ES-I3 (cell line): ENCODE results near the gene IL2RA.
"Not testable (repeated sequence)": the region's sequence is repeated elsewhere in the genome, so short reads cannot be mapped to it uniquely, and the experiment has no call there.

Source experiments
- H3K36me3 ChIP-seq: 2 replicates; pipeline ENCODE4 v1.6.1; 2013; ENCODE audit warnings: mild to moderate bottlenecking, low read length, control low read depth, moderate library complexity; ENCODE audit not compliant: insufficient read depth
- H3K4me1 ChIP-seq: 2 replicates; pipeline ENCODE4 v1.6.1; 2013; ENCODE audit warnings: mild to moderate bottlenecking, control low read depth, low read length; ENCODE audit not compliant: insufficient read depth
- H3K9ac ChIP-seq: 2 replicates; pipeline ENCODE4 v1.6.1; 2013; ENCODE audit warnings: low read depth, mild to moderate bottlenecking, low read length, moderate library complexity
- H3K9me3 ChIP-seq: 2 replicates; pipeline ENCODE4 v1.6.1; 2013; ENCODE audit warnings: mild to moderate bottlenecking, low read length, moderate library complexity; ENCODE audit not compliant: control insufficient read depth, insufficient read depth

The IL2RA gene

GRCh38 chr10:6062101-6062771, at the start of gene IL2RA:
TSS of gene IL2RA (minus strand) at chr10:6062367. CDS start at chr10:6062151, 216 bp downstream.
- Histone ChIP-seq H3K36me3 (no peaks in the 10 kb centered on the region), H3K9ac (no peak within 1 kb of the TSS), H3K4me1 (no peaks in the 10 kb centered on the region)

GRCh38 chr10:6110136-6110535, 48.0 kb upstream of the IL2RA start:
- Histone ChIP-seq H3K4me1 (peaks cover 20% of the 10 kb centered on the region), H3K36me3 (peaks cover 45% of the 10 kb centered on the region)

More at GRCh38 chr10:6062101-6062771, at the start of gene IL2RA:
- H3K9me3 ChIP-seq = no peaks in the 10 kb centered on the region

GRCh38 chr10:6109444-6109775, 47.2 kb upstream of the IL2RA start:
- Histone ChIP-seq H3K9ac (no peak overlapping the region), H3K4me1 (peaks cover 28% of the 10 kb centered on the region), H3K9me3 (no peaks in the 10 kb centered on the region), H3K36me3 (peaks cover 44% of the 10 kb centered on the region)

More at GRCh38 chr10:6110136-6110535, 48.0 kb upstream of the IL2RA start:
- H3K9me3 ChIP-seq = no peaks in the 10 kb centered on the region
- H3K9ac ChIP-seq = no peak overlapping the region

GRCh38 chr10:6108631-6109443, 46.7 kb upstream of the IL2RA start:
- Histone ChIP-seq H3K4me1 (peaks cover 33% of the 10 kb centered on the region), H3K36me3 (peaks cover 44% of the 10 kb centered on the region), H3K9me3 (no peaks in the 10 kb centered on the region), H3K9ac (no peak overlapping the region)

- Histone ChIP-seq H3K36me3 (peaks cover 41% of the 10 kb centered on the region), H3K4me1 (peaks cover 37% of the 10 kb centered on the region), H3K9ac (no peak overlapping the region), H3K9me3 (no peaks in the 10 kb centered on the region)
Observed at GRCh38 chr10:6108072-6108471, 45.9 kb upstream of the IL2RA start.

- H3K9ac ChIP-seq, H3K9me3 ChIP-seq: not testable (repeated sequence)
- Histone ChIP-seq H3K36me3 (peaks cover 41% of the 10 kb centered on the region), H3K4me1 (peaks cover 37% of the 10 kb centered on the region)
Observed at GRCh38 chr10:6107616-6108015, 45.4 kb upstream of the IL2RA start.

GRCh38 chr10:6103591-6103990, 41.4 kb upstream of the IL2RA start:
- no peak overlapping the region for H3K9ac ChIP-seq
- H3K36me3 ChIP-seq = peaks cover 20% of the 10 kb centered on the region
- no peaks in the 10 kb centered on the region for H3K9me3 ChIP-seq
- H3K4me1 ChIP-seq = peaks cover 29% of the 10 kb centered on the region

GRCh38 chr10:6102128-6102527, 40.0 kb upstream of the IL2RA start:
- peaks cover 31% of the 10 kb centered on the region for H3K4me1 ChIP-seq
- H3K9me3 ChIP-seq = no peaks in the 10 kb centered on the region
- no peak overlapping the region for H3K9ac ChIP-seq
- H3K36me3 ChIP-seq = peaks cover 25% of the 10 kb centered on the region

- no peak overlapping the region for H3K9ac ChIP-seq
- peaks cover 40% of the 10 kb centered on the region for H3K4me1 ChIP-seq
- no peaks in the 10 kb centered on the region for H3K9me3 ChIP-seq
- peaks cover 25% of the 10 kb centered on the region for H3K36me3 ChIP-seq
Observed at GRCh38 chr10:6101181-6101580, 39.0 kb upstream of the IL2RA start.

- H3K36me3 ChIP-seq = peaks cover 25% of the 10 kb centered on the region
- H3K4me1 ChIP-seq = peaks cover 44% of the 10 kb centered on the region
- no peak overlapping the region for H3K9ac ChIP-seq
- no peaks in the 10 kb centered on the region for H3K9me3 ChIP-seq
Observed at GRCh38 chr10:6100370-6100769, 38.2 kb upstream of the IL2RA start.

GRCh38 chr10:6098156-6098555, 36.0 kb upstream of the IL2RA start:
- Histone ChIP-seq H3K4me1 (peaks cover 25% of the 10 kb centered on the region), H3K9ac (no peak overlapping the region), H3K9me3 (no peaks in the 10 kb centered on the region), H3K36me3 (peaks cover 16% of the 10 kb centered on the region)

GRCh38 chr10:6097063-6097462, 34.9 kb upstream of the IL2RA start:
- H3K4me1 ChIP-seq = peaks cover 25% of the 10 kb centered on the region
- peaks cover 11% of the 10 kb centered on the region for H3K36me3 ChIP-seq
- H3K9ac ChIP-seq = no peak overlapping the region
- H3K9me3 ChIP-seq = no peaks in the 10 kb centered on the region

- Histone ChIP-seq H3K4me1 (peaks cover 31% of the 10 kb centered on the region), H3K36me3 (peaks cover 11% of the 10 kb centered on the region), H3K9ac (no peak overlapping the region), H3K9me3 (no peaks in the 10 kb centered on the region)
Observed at GRCh38 chr10:6095810-6096570, 33.8 kb upstream of the IL2RA start.

- 0 out of 2 replicates have a peak, but pooled peaks cover 2% of the 10 kb centered on the region for H3K36me3 ChIP-seq
- H3K9me3 ChIP-seq = no peaks in the 10 kb centered on the region
- no peak overlapping the region for H3K9ac ChIP-seq
- H3K4me1 ChIP-seq = peaks cover 24% of the 10 kb centered on the region
Observed at GRCh38 chr10:6092731-6093130, 30.6 kb upstream of the IL2RA start.
